ENCODE measurements around the gene IGIP.

Gene IGIP

GRCh38 chr5:140083650-140084049 lies 42.1 kb upstream of the IGIP start:
- H3K4me2 ChIP-seq (ENCODE audit: low read depth, low read length, poor library complexity, severe bottlenecking) = no peak overlapping the region
- H3F3A ChIP-seq (ENCODE audit: low read depth) = no peaks in the 10 kb centered on the region
- no peaks in the 10 kb centered on the region for H3K4me1 ChIP-seq (ENCODE audit: insufficient read depth, low read length, poor library complexity, severe bottlenecking)
- TF ChIP-seq EZH2phosphoT487 (IDR thresholded peaks at IDR 0.05; ENCODE audit: borderline replicate concordance) (no peak), CTCF (conservative IDR thresholded peaks at IDR 0.05; ENCODE audit: low read length) (no peak)
- no peaks in the 10 kb centered on the region for H4K20me1 ChIP-seq (ENCODE audit: insufficient read depth, low read length, poor library complexity, severe bottlenecking)
- H3K79me2 ChIP-seq (ENCODE audit: insufficient read depth, low read length) = no peaks in the 10 kb centered on the region
- H3K9me2 ChIP-seq (replicated peaks; ENCODE audit: low read depth, low read length) = no peaks in the 10 kb centered on the region
- no peak overlapping the region for H3K4me3 ChIP-seq (ENCODE audit: low read length, poor library complexity, severe bottlenecking)
- H3K36me3 ChIP-seq (ENCODE audit: insufficient read depth, low read length) = no peaks in the 10 kb centered on the region
- H2AFZ ChIP-seq (ENCODE audit: low read length) = no peak overlapping the region
- H3K27me3 ChIP-seq (ENCODE audit: insufficient read depth, low read length, poor library complexity, severe bottlenecking) = peaks cover 6% of the 10 kb centered on the region
- H3K9me3 ChIP-seq (ENCODE audit: insufficient read depth, low read depth, low read length) = no peaks in the 10 kb centered on the region
- no peak overlapping the region for H3K9ac ChIP-seq (ENCODE audit: low read depth, low read length, poor library complexity, severe bottlenecking)

GRCh38 chr5:140084541-140084940 lies 41.2 kb upstream of the IGIP start:
- TF ChIP-seq EZH2phosphoT487 (IDR thresholded peaks at IDR 0.05; ENCODE audit: borderline replicate concordance) (no peak), CTCF (conservative IDR thresholded peaks at IDR 0.05; ENCODE audit: low read length) (no peak)
- Histone ChIP-seq H3K4me2 (ENCODE audit: low read depth, low read length, poor library complexity, severe bottlenecking) (no peak overlapping the region), H3K9me3 (ENCODE audit: insufficient read depth, low read depth, low read length) (no peaks in the 10 kb centered on the region), H3K4me1 (ENCODE audit: insufficient read depth, low read length, poor library complexity, severe bottlenecking) (no peaks in the 10 kb centered on the region), H3K79me2 (ENCODE audit: insufficient read depth, low read length) (no peaks in the 10 kb centered on the region), H3K9me2 (replicated peaks; ENCODE audit: low read depth, low read length) (no peaks in the 10 kb centered on the region), H3F3A (ENCODE audit: low read depth) (no peaks in the 10 kb centered on the region), H3K36me3 (ENCODE audit: insufficient read depth, low read length) (no peaks in the 10 kb centered on the region), H3K27me3 (ENCODE audit: insufficient read depth, low read length, poor library complexity, severe bottlenecking) (peaks cover 6% of the 10 kb centered on the region), H3K9ac (ENCODE audit: low read depth, low read length, poor library complexity, severe bottlenecking) (no peak overlapping the region), H4K20me1 (ENCODE audit: insufficient read depth, low read length, poor library complexity, severe bottlenecking) (no peaks in the 10 kb centered on the region), H3K4me3 (ENCODE audit: low read length, poor library complexity, severe bottlenecking) (no peak overlapping the region), H2AFZ (ENCODE audit: low read length) (no peak overlapping the region)

- Histone ChIP-seq H3K4me3 (ENCODE audit: low read length, poor library complexity, severe bottlenecking) (no peak overlapping the region), H3K27me3 (ENCODE audit: insufficient read depth, low read length, poor library complexity, severe bottlenecking) (peaks cover under 1% of the 10 kb centered on the region), H3K4me1 (ENCODE audit: insufficient read depth, low read length, poor library complexity, severe bottlenecking) (no peaks in the 10 kb centered on the region), H4K20me1 (ENCODE audit: insufficient read depth, low read length, poor library complexity, severe bottlenecking) (no peaks in the 10 kb centered on the region), H3F3A (ENCODE audit: low read depth) (no peaks in the 10 kb centered on the region), H3K9me2 (replicated peaks; ENCODE audit: low read depth, low read length) (no peaks in the 10 kb centered on the region), H3K36me3 (ENCODE audit: insufficient read depth, low read length) (no peaks in the 10 kb centered on the region), H3K9ac (ENCODE audit: low read depth, low read length, poor library complexity, severe bottlenecking) (no peak overlapping the region), H3K9me3 (ENCODE audit: insufficient read depth, low read depth, low read length) (peaks cover 5% of the 10 kb centered on the region; the same call in 1 of the 2 replicates), H3K4me2 (ENCODE audit: low read depth, low read length, poor library complexity, severe bottlenecking) (no peak overlapping the region), H2AFZ (ENCODE audit: low read length) (no peak overlapping the region), H3K79me2 (ENCODE audit: insufficient read depth, low read length) (no peaks in the 10 kb centered on the region)
- TF ChIP-seq EZH2phosphoT487 (IDR thresholded peaks at IDR 0.05; ENCODE audit: borderline replicate concordance) (no peak), CTCF (conservative IDR thresholded peaks at IDR 0.05; ENCODE audit: low read length) (no peak)
Measured at GRCh38 chr5:140090251-140090650, 35.5 kb upstream of the IGIP start.

All from Loucy (cell line).